HEK293 (cell line): ENCODE measurements around the gene PPP1R18.

ENCODE experiments used
- KLF16 ChIP-seq: fragments of 450-650 bp; formaldehyde crosslinking; IDR thresholded peaks from 2 replicates; pipeline ENCODE4 v1.5.1; 2017; ENCODE audit warnings: missing biosample characterization, missing genetic modification characterization
- KLF7 ChIP-seq: fragments of 450-650 bp; formaldehyde crosslinking; IDR thresholded peaks from 2 replicates; pipeline ENCODE4 v1.5.1; 2016; ENCODE audit warnings: missing biosample characterization, missing genetic modification characterization, borderline replicate concordance
- SP3 ChIP-seq: fragments of 450-650 bp; formaldehyde crosslinking; IDR thresholded peaks from 2 replicates; pipeline ENCODE4 v1.5.1; 2016; ENCODE audit warnings: missing biosample characterization, missing genetic modification characterization
- ZFP41 ChIP-seq: fragments of 450-650 bp; formaldehyde crosslinking; IDR thresholded peaks from 2 replicates; pipeline ENCODE4 v1.5.1; 2016; ENCODE audit warnings: missing biosample characterization, missing genetic modification characterization, borderline replicate concordance
- ZFP69B ChIP-seq: fragments of 450-650 bp; formaldehyde crosslinking; IDR thresholded peaks from 2 replicates; pipeline ENCODE4 v1.5.1; 2016; ENCODE audit warnings: missing biosample characterization, missing genetic modification characterization
- ZNF266 ChIP-seq: fragments of 450-650 bp; formaldehyde crosslinking; IDR thresholded peaks from 2 replicates; pipeline ENCODE4 v1.5.1; 2016; ENCODE audit warnings: missing biosample characterization, missing genetic modification characterization, low read depth
- ZNF354C ChIP-seq: fragments of 450-650 bp; formaldehyde crosslinking; IDR thresholded peaks from 2 replicates; pipeline ENCODE4 v1.5.1; 2016; ENCODE audit warnings: missing biosample characterization, missing genetic modification characterization, low read depth, borderline replicate concordance
- ZNF416 ChIP-seq: fragments of 450-650 bp; formaldehyde crosslinking; IDR thresholded peaks from 2 replicates; pipeline ENCODE4 v1.5.1; 2016; ENCODE audit warnings: missing biosample characterization, missing genetic modification characterization
- ZNF426 ChIP-seq: fragments of 450-650 bp; formaldehyde crosslinking; IDR thresholded peaks from 2 replicates; pipeline ENCODE4 v1.5.1; 2017; ENCODE audit warnings: missing biosample characterization, missing genetic modification characterization, mild to moderate bottlenecking, inconsistent platforms, moderate library complexity
- ZNF548 ChIP-seq: fragments of 450-650 bp; formaldehyde crosslinking; IDR thresholded peaks from 2 replicates; pipeline ENCODE4 v1.5.1; 2016; ENCODE audit warnings: missing biosample characterization, missing genetic modification characterization
- ZSCAN30 ChIP-seq: fragments of 450-650 bp; IDR thresholded peaks from 2 replicates; pipeline ENCODE4 v1.5.1; 2018; ENCODE audit warnings: missing biosample characterization, mild to moderate bottlenecking, missing genetic modification characterization, moderate library complexity
- TF ChIP-seq, protein P1 (sequence below): fragments of 450-650 bp; formaldehyde crosslinking; IDR thresholded peaks from 2 replicates; pipeline ENCODE4 v1.5.1; 2016; ENCODE audit warnings: missing biosample characterization, missing genetic modification characterization
- TF ChIP-seq, protein P2 (sequence below): fragments of 450-650 bp; formaldehyde crosslinking; IDR thresholded peaks from 2 replicates; pipeline ENCODE4 v1.5.1; 2016; ENCODE audit warnings: missing biosample characterization, missing genetic modification characterization
- TF ChIP-seq, protein P3 (sequence below): fragments of 450-650 bp; formaldehyde crosslinking; IDR thresholded peaks from 2 replicates; pipeline ENCODE4 v1.5.1; 2016; ENCODE audit warnings: missing biosample characterization, missing genetic modification characterization
- TF ChIP-seq, protein P4 (sequence below): fragments of 450-650 bp; formaldehyde crosslinking; IDR thresholded peaks from 2 replicates; pipeline ENCODE4 v1.5.1; 2016; ENCODE audit warnings: missing biosample characterization, missing genetic modification characterization
- TF ChIP-seq, protein P5 (sequence below): fragments of 450-650 bp; formaldehyde crosslinking; IDR thresholded peaks from 2 replicates; pipeline ENCODE4 v1.5.1; 2017; ENCODE audit warnings: missing biosample characterization, missing genetic modification characterization
- TF ChIP-seq, protein P6 (sequence below): fragments of 450-650 bp; formaldehyde crosslinking; conservative IDR thresholded peaks from 2 replicates; pipeline ENCODE4 v1.5.1; 2016; ENCODE audit warnings: low read depth, missing biosample characterization, missing genetic modification characterization

The PPP1R18 gene

DNA sequence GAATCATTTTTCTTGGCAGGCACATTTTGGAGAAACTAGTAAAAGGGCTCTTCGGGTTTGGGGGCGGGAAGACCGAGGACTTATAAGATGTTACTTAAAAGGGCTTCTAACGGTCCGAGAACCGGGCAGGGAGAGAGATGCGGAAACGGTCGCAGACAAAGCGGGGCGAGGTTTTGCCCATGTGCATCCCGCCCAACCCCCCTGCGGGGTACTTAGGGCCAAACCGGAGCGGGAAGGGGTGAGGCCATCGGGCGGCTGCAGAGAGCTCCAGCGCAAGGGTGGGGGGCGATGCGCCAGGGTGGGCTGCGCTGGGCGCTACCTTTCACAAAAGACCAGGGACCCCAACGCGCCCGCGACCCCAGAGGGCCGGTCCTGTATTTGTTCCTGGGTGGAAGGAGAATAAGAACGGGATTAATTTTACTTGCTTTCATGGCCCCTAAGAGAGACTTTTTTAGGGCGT, 34.3 kb upstream of the PPP1R18 start (continued):
- no peak for TF ChIP-seq ZNF416 (tag by site-specific recombination)
- TF ChIP-seq ZFP41: no peak
- TF ChIP-seq ZNF426: 0 out of 2 replicates have a peak, but pooled peaks have one; percentile 3
- no peak for TF ChIP-seq ZNF354C (tag by site-specific recombination)
- TF ChIP-seq, protein P1, sequence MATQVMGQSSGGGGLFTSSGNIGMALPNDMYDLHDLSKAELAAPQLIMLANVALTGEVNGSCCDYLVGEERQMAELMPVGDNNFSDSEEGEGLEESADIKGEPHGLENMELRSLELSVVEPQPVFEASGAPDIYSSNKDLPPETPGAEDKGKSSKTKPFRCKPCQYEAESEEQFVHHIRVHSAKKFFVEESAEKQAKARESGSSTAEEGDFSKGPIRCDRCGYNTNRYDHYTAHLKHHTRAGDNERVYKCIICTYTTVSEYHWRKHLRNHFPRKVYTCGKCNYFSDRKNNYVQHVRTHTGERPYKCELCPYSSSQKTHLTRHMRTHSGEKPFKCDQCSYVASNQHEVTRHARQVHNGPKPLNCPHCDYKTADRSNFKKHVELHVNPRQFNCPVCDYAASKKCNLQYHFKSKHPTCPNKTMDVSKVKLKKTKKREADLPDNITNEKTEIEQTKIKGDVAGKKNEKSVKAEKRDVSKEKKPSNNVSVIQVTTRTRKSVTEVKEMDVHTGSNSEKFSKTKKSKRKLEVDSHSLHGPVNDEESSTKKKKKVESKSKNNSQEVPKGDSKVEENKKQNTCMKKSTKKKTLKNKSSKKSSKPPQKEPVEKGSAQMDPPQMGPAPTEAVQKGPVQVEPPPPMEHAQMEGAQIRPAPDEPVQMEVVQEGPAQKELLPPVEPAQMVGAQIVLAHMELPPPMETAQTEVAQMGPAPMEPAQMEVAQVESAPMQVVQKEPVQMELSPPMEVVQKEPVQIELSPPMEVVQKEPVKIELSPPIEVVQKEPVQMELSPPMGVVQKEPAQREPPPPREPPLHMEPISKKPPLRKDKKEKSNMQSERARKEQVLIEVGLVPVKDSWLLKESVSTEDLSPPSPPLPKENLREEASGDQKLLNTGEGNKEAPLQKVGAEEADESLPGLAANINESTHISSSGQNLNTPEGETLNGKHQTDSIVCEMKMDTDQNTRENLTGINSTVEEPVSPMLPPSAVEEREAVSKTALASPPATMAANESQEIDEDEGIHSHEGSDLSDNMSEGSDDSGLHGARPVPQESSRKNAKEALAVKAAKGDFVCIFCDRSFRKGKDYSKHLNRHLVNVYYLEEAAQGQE: no peak
- TF ChIP-seq SP3 (tag by site-specific recombination): no peak
- TF ChIP-seq, protein P2, sequence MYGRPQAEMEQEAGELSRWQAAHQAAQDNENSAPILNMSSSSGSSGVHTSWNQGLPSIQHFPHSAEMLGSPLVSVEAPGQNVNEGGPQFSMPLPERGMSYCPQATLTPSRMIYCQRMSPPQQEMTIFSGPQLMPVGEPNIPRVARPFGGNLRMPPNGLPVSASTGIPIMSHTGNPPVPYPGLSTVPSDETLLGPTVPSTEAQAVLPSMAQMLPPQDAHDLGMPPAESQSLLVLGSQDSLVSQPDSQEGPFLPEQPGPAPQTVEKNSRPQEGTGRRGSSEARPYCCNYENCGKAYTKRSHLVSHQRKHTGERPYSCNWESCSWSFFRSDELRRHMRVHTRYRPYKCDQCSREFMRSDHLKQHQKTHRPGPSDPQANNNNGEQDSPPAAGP (tag by site-specific recombination): peak; percentile 24; the same call in 1 of the 2 replicates
- TF ChIP-seq ZFP69B (tag by site-specific recombination): no peak
- no peak for TF ChIP-seq ZNF266 (tag by site-specific recombination)
- TF ChIP-seq, protein P3, sequence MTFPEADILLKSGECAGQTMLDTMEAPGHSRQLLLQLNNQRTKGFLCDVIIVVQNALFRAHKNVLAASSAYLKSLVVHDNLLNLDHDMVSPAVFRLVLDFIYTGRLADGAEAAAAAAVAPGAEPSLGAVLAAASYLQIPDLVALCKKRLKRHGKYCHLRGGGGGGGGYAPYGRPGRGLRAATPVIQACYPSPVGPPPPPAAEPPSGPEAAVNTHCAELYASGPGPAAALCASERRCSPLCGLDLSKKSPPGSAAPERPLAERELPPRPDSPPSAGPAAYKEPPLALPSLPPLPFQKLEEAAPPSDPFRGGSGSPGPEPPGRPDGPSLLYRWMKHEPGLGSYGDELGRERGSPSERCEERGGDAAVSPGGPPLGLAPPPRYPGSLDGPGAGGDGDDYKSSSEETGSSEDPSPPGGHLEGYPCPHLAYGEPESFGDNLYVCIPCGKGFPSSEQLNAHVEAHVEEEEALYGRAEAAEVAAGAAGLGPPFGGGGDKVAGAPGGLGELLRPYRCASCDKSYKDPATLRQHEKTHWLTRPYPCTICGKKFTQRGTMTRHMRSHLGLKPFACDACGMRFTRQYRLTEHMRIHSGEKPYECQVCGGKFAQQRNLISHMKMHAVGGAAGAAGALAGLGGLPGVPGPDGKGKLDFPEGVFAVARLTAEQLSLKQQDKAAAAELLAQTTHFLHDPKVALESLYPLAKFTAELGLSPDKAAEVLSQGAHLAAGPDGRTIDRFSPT: peak; percentile 27; the same call in 1 of the 2 replicates
- TF ChIP-seq ZNF548: peak; percentile 21; the same call in 1 of the 2 replicates
- TF ChIP-seq, protein P4, sequence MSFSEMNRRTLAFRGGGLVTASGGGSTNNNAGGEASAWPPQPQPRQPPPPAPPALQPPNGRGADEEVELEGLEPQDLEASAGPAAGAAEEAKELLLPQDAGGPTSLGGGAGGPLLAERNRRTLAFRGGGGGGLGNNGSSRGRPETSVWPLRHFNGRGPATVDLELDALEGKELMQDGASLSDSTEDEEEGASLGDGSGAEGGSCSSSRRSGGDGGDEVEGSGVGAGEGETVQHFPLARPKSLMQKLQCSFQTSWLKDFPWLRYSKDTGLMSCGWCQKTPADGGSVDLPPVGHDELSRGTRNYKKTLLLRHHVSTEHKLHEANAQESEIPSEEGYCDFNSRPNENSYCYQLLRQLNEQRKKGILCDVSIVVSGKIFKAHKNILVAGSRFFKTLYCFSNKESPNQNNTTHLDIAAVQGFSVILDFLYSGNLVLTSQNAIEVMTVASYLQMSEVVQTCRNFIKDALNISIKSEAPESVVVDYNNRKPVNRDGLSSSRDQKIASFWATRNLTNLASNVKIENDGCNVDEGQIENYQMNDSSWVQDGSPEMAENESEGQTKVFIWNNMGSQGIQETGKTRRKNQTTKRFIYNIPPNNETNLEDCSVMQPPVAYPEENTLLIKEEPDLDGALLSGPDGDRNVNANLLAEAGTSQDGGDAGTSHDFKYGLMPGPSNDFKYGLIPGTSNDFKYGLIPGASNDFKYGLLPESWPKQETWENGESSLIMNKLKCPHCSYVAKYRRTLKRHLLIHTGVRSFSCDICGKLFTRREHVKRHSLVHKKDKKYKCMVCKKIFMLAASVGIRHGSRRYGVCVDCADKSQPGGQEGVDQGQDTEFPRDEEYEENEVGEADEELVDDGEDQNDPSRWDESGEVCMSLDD (tag by site-specific recombination): 0 out of 2 replicates have a peak, but pooled peaks have one; percentile 49
- TF ChIP-seq, protein P5, sequence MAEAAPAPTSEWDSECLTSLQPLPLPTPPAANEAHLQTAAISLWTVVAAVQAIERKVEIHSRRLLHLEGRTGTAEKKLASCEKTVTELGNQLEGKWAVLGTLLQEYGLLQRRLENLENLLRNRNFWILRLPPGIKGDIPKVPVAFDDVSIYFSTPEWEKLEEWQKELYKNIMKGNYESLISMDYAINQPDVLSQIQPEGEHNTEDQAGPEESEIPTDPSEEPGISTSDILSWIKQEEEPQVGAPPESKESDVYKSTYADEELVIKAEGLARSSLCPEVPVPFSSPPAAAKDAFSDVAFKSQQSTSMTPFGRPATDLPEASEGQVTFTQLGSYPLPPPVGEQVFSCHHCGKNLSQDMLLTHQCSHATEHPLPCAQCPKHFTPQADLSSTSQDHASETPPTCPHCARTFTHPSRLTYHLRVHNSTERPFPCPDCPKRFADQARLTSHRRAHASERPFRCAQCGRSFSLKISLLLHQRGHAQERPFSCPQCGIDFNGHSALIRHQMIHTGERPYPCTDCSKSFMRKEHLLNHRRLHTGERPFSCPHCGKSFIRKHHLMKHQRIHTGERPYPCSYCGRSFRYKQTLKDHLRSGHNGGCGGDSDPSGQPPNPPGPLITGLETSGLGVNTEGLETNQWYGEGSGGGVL (tag by site-specific recombination): 0 out of 2 replicates have a peak, but pooled peaks have one; percentile 22
- 0 out of 2 replicates have a peak, but pooled peaks have one; percentile 5 for TF ChIP-seq ZSCAN30
- TF ChIP-seq KLF7 (tag by site-specific recombination): 0 out of 2 replicates have a peak, but pooled peaks have one; percentile 22
- TF ChIP-seq, protein P6, sequence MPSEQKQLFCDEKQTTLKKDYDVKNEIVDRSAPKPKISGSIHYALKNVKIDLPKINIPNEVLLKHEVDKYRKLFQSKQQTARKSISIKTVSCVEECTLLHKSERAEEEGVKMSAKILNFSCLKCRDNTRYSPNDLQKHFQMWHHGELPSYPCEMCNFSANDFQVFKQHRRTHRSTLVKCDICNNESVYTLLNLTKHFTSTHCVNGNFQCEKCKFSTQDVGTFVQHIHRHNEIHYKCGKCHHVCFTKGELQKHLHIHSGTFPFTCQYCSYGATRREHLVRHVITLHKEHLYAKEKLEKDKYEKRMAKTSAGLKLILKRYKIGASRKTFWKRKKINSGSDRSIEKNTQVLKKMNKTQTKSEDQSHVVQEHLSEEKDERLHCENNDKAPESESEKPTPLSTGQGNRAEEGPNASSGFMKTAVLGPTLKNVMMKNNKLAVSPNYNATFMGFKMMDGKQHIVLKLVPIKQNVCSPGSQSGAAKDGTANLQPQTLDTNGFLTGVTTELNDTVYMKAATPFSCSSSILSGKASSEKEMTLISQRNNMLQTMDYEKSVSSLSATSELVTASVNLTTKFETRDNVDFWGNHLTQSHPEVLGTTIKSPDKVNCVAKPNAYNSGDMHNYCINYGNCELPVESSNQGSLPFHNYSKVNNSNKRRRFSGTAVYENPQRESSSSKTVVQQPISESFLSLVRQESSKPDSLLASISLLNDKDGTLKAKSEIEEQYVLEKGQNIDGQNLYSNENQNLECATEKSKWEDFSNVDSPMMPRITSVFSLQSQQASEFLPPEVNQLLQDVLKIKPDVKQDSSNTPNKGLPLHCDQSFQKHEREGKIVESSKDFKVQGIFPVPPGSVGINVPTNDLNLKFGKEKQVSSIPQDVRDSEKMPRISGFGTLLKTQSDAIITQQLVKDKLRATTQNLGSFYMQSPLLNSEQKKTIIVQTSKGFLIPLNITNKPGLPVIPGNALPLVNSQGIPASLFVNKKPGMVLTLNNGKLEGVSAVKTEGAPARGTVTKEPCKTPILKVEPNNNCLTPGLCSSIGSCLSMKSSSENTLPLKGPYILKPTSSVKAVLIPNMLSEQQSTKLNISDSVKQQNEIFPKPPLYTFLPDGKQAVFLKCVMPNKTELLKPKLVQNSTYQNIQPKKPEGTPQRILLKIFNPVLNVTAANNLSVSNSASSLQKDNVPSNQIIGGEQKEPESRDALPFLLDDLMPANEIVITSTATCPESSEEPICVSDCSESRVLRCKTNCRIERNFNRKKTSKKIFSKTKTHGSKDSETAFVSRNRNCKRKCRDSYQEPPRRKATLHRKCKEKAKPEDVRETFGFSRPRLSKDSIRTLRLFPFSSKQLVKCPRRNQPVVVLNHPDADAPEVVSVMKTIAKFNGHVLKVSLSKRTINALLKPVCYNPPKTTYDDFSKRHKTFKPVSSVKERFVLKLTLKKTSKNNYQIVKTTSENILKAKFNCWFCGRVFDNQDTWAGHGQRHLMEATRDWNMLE: no peak
- 0 out of 2 replicates have a peak, but pooled peaks have one; percentile 12 for TF ChIP-seq KLF16
